Liver (tissue), 3 donors: Measurements from ENCODE around the gene PLCB1.

Experiments used
- CTCF ChIP-seq: fragments of 150-350 bp; IDR thresholded peaks from 2 replicates; pipeline ENCODE4 v1.5.1; 2017; ENCODE audit warnings: improper control_type of control experiment, low read depth, low read length; ENCODE audit not compliant: missing input control
- MAX ChIP-seq: IDR thresholded peaks from 2 replicates; pipeline ENCODE4 v1.6.1; 2016; ENCODE audit warnings: antibody characterized with exemption
- NR2F2 ChIP-seq: IDR thresholded peaks from 2 replicates; pipeline ENCODE4 v1.6.1; 2016; ENCODE audit warnings: antibody characterized with exemption
- ZBTB33 ChIP-seq: IDR thresholded peaks from 2 replicates; pipeline ENCODE4 v1.6.1; 2016; ENCODE audit warnings: antibody characterized with exemption
- donor health status: healthy.
- donor health status: healthy.

GRCh38 chr20:8571611-8572010 lies 439.5 kb downstream of the PLCB1 start:
- TF ChIP-seq CTCF = no peak
- no peak for TF ChIP-seq ZBTB33
- TF ChIP-seq MAX = no peak
- no peak for TF ChIP-seq NR2F2
